ENCODE results near the gene TMCC3. TPM values are rescaled to one million over a fixed set of nuclear protein-coding genes. Genes with fewer than 3 reads are reported as not detected.

The TMCC3 gene
- total RNA-seq, 5 donors from 2014 or later (not counting 1 experiment from before 2014, with no cell fraction given): 0.30 to 2.8 (median 0.95) TPM

GRCh38 chr12:94557746-94558295 is 92.5 kb downstream of the TMCC3 start:
- DNase-seq (no peak), ATAC-seq (replicated peaks in 1 of 4) (no peak)
- Mint-ChIP-seq H3K36me3 (no peaks in the 10 kb centered on the region), H3K4me1 (no peaks in the 10 kb centered on the region), H3K27me3 (peaks cover 10 to 24% of the 10 kb centered on the region in 2 donors), H3K9me3 (no peaks in the 10 kb centered on the region), H3K27ac (no peak overlapping the region), H3K4me3 (no peak overlapping the region)
- WGBS (ENCODE audit: insufficient coverage): no CpG with 5 or more reads among the region's 1 CpG
- Histone ChIP-seq H3K4me3 (ENCODE audit: control insufficient read depth in 1 of 2, extremely low read depth in 1 of 2, low read length in 1 of 2) (no peak overlapping the region), H3K9me3 (no peaks in the 10 kb centered on the region), H3K27me3 (replicated peaks in 1 of 2; ENCODE audit: control insufficient read depth in 2 of 2, extremely low read depth in 1 of 2, insufficient read depth in 2 of 2, low read length in 1 of 2) (peaks cover 0 to 5% of the 10 kb centered on the region in 2 experiments), H3K36me3 (ENCODE audit: control insufficient read depth in 2 of 2, extremely low read depth in 1 of 2, insufficient read depth in 1 of 2, low read length in 1 of 2) (no peaks in the 10 kb centered on the region), H3K4me1 (ENCODE audit: control insufficient read depth in 1 of 2, extremely low read depth in 1 of 2, insufficient read depth in 2 of 2, low read length in 2 of 2) (no peaks in the 10 kb centered on the region), H3K27ac (ENCODE audit: low read length) (no peak overlapping the region)
- CTCF ChIA-PET: no interaction called here
- POLR2A ChIA-PET: no interaction called here

GRCh38 chr12:94555687-94556086 is 94.7 kb downstream of the TMCC3 start:
- H3K27ac ChIP-seq (ENCODE audit: low read length): no peak overlapping the region
- Mint-ChIP-seq H3K4me3 (no peak overlapping the region), H3K9me3 (peaks cover 0 to 3% (median 0%) of the 10 kb centered on the region in 3 donors), H3K27me3 (peaks cover 10 to 19% of the 10 kb centered on the region in 2 donors), H3K27ac (no peak overlapping the region), H3K4me1 (no peaks in the 10 kb centered on the region), H3K36me3 (no peaks in the 10 kb centered on the region)
- ATAC-seq (replicated peaks in 1 of 4): no peak
- H3K36me3 ChIP-seq (ENCODE audit: control insufficient read depth in 2 of 2, extremely low read depth in 1 of 2, insufficient read depth in 1 of 2, low read length in 1 of 2): no peaks in the 10 kb centered on the region
- 67% methylated on average over 1 of the region's 3 CpGs for WGBS (ENCODE audit: insufficient coverage)
- H3K4me3 ChIP-seq (ENCODE audit: control insufficient read depth in 1 of 2, extremely low read depth in 1 of 2, low read length in 1 of 2): no peak overlapping the region
- no peaks in the 10 kb centered on the region for H3K9me3 ChIP-seq
- ChIA-PET POLR2A (no interaction called here), CTCF (interaction anchor here in 1 of 2 donors (0.6 to 0.7 kb wide), 2 partner anchors 9 to 1145 kb away, joined by 5 to 10 read pairs; no protein-coding TSS in a partner anchor)
- DNase-seq: no peak
- no peaks in the 10 kb centered on the region for H3K4me1 ChIP-seq (ENCODE audit: control insufficient read depth in 1 of 2, extremely low read depth in 1 of 2, insufficient read depth in 2 of 2, low read length in 2 of 2)
- peaks cover 0 to 3% of the 10 kb centered on the region in 2 experiments for H3K27me3 ChIP-seq (replicated peaks in 1 of 2; ENCODE audit: control insufficient read depth in 2 of 2, extremely low read depth in 1 of 2, insufficient read depth in 2 of 2, low read length in 1 of 2)

GRCh38 chr12:94553875-94554274 is 96.5 kb downstream of the TMCC3 start:
- Mint-ChIP-seq H3K4me3 (no peak overlapping the region), H3K36me3 (no peaks in the 10 kb centered on the region), H3K9me3 (peaks cover 0 to 3% (median under 1%) of the 10 kb centered on the region in 3 donors), H3K27ac (no peak overlapping the region), H3K27me3 (peaks cover 4 to 7% of the 10 kb centered on the region in 2 donors), H3K4me1 (no peaks in the 10 kb centered on the region)
- no peak overlapping the region for H3K4me3 ChIP-seq (ENCODE audit: control insufficient read depth in 1 of 2, extremely low read depth in 1 of 2, low read length in 1 of 2)
- no peaks in the 10 kb centered on the region for H3K27me3 ChIP-seq (replicated peaks in 1 of 2; ENCODE audit: control insufficient read depth in 2 of 2, extremely low read depth in 1 of 2, insufficient read depth in 2 of 2, low read length in 1 of 2)
- 89% methylated on average over 9 of the region's 15 CpGs for WGBS (ENCODE audit: insufficient coverage)
- H3K36me3 ChIP-seq (ENCODE audit: control insufficient read depth in 2 of 2, extremely low read depth in 1 of 2, insufficient read depth in 1 of 2, low read length in 1 of 2): no peaks in the 10 kb centered on the region
- no peaks in the 10 kb centered on the region for H3K9me3 ChIP-seq
- no peaks in the 10 kb centered on the region for H3K4me1 ChIP-seq (ENCODE audit: control insufficient read depth in 1 of 2, extremely low read depth in 1 of 2, insufficient read depth in 2 of 2, low read length in 2 of 2)
- POLR2A ChIA-PET: interaction anchor here in 1 of 2 donors (0.7 kb wide), 1 partner anchor 528 kb away, joined by 13 read pairs; no protein-coding TSS in a partner anchor
- CTCF ChIA-PET: no interaction called here
- H3K27ac ChIP-seq (ENCODE audit: low read length): no peak overlapping the region
- no peak for DNase-seq
- no peak for ATAC-seq (replicated peaks in 1 of 4)

GRCh38 chr12:94553130-94553519 is 97.2 kb downstream of the TMCC3 start:
- no peak for ATAC-seq (replicated peaks in 1 of 4)
- H3K27ac Mint-ChIP-seq: no peak overlapping the region
- Histone ChIP-seq H3K9me3 (no peaks in the 10 kb centered on the region), H3K27ac (ENCODE audit: low read length) (no peak overlapping the region), H3K4me3 (ENCODE audit: control insufficient read depth in 1 of 2, extremely low read depth in 1 of 2, low read length in 1 of 2) (no peak overlapping the region), H3K4me1 (ENCODE audit: control insufficient read depth in 1 of 2, extremely low read depth in 1 of 2, insufficient read depth in 2 of 2, low read length in 2 of 2) (no peaks in the 10 kb centered on the region), H3K27me3 (replicated peaks in 1 of 2; ENCODE audit: control insufficient read depth in 2 of 2, extremely low read depth in 1 of 2, insufficient read depth in 2 of 2, low read length in 1 of 2) (no peaks in the 10 kb centered on the region), H3K36me3 (ENCODE audit: control insufficient read depth in 2 of 2, extremely low read depth in 1 of 2, insufficient read depth in 1 of 2, low read length in 1 of 2) (no peaks in the 10 kb centered on the region)
- H3K27me3 Mint-ChIP-seq: peaks cover 0 to 3% of the 10 kb centered on the region in 2 donors
- 100% methylated on average over 3 of the region's 6 CpGs for WGBS (ENCODE audit: insufficient coverage)
- no peaks in the 10 kb centered on the region for H3K4me1 Mint-ChIP-seq
- no peak for DNase-seq
- ChIA-PET POLR2A (no interaction called here), CTCF (no interaction called here)
- H3K36me3 Mint-ChIP-seq: no peaks in the 10 kb centered on the region
- peaks cover 4 to 7% (median 6%) of the 10 kb centered on the region in 3 donors for H3K9me3 Mint-ChIP-seq
- H3K4me3 Mint-ChIP-seq: no peak overlapping the region

GRCh38 chr12:94551810-94552209 is 98.5 kb downstream of the TMCC3 start:
- no peaks in the 10 kb centered on the region for H3K36me3 ChIP-seq (ENCODE audit: control insufficient read depth in 2 of 2, extremely low read depth in 1 of 2, insufficient read depth in 1 of 2, low read length in 1 of 2)
- Mint-ChIP-seq H3K4me3 (no peak overlapping the region), H3K36me3 (peaks cover 4% of the 10 kb centered on the region), H3K4me1 (no peaks in the 10 kb centered on the region), H3K27ac (no peak overlapping the region), H3K9me3 (peaks cover 17% of the 10 kb centered on the region in 3 donors), H3K27me3 (peaks cover 0 to 3% of the 10 kb centered on the region in 2 donors)
- DNase-seq (no peak), ATAC-seq (replicated peaks in 1 of 4) (no peak)
- no peaks in the 10 kb centered on the region for H3K4me1 ChIP-seq (ENCODE audit: control insufficient read depth in 1 of 2, extremely low read depth in 1 of 2, insufficient read depth in 2 of 2, low read length in 2 of 2)
- POLR2A ChIA-PET: interaction anchor here in 1 of 2 donors (0.6 kb wide), 1 partner anchor 192 kb away, joined by 3 read pairs; no protein-coding TSS in a partner anchor
- WGBS (ENCODE audit: insufficient coverage): no CpG with 5 or more reads among the region's 4 CpGs
- H3K4me3 ChIP-seq (ENCODE audit: control insufficient read depth in 1 of 2, extremely low read depth in 1 of 2, low read length in 1 of 2): no peak overlapping the region
- no peak overlapping the region for H3K27ac ChIP-seq (ENCODE audit: low read length)
- CTCF ChIA-PET: interaction anchor here in 1 of 2 donors (0.6 kb wide), 1 partner anchor 30 kb away, joined by 3 read pairs; no protein-coding TSS in a partner anchor
- H3K27me3 ChIP-seq (replicated peaks in 1 of 2; ENCODE audit: control insufficient read depth in 2 of 2, extremely low read depth in 1 of 2, insufficient read depth in 2 of 2, low read length in 1 of 2): no peaks in the 10 kb centered on the region
- no peaks in the 10 kb centered on the region for H3K9me3 ChIP-seq

GRCh38 chr12:94550964-94551363 is 99.4 kb downstream of the TMCC3 start:
- H3K4me3 ChIP-seq (ENCODE audit: control insufficient read depth in 1 of 2, extremely low read depth in 1 of 2, low read length in 1 of 2): no peak overlapping the region
- peaks cover 19 to 26% (median 24%) of the 10 kb centered on the region in 3 donors for H3K9me3 Mint-ChIP-seq
- ATAC-seq (replicated peaks in 1 of 4) (no peak), DNase-seq (no peak)
- no peaks in the 10 kb centered on the region for H3K4me1 ChIP-seq (ENCODE audit: control insufficient read depth in 1 of 2, extremely low read depth in 1 of 2, insufficient read depth in 2 of 2, low read length in 2 of 2)
- H3K4me3 Mint-ChIP-seq: no peak overlapping the region
- no peaks in the 10 kb centered on the region for H3K4me1 Mint-ChIP-seq
- 83% methylated on average over 5 of the region's 5 CpGs for WGBS (ENCODE audit: insufficient coverage)
- no peaks in the 10 kb centered on the region for H3K36me3 ChIP-seq (ENCODE audit: control insufficient read depth in 2 of 2, extremely low read depth in 1 of 2, insufficient read depth in 1 of 2, low read length in 1 of 2)
- H3K36me3 Mint-ChIP-seq: peaks cover 4% of the 10 kb centered on the region
- no peaks in the 10 kb centered on the region for H3K9me3 ChIP-seq
- H3K27me3 ChIP-seq (replicated peaks in 1 of 2; ENCODE audit: control insufficient read depth in 2 of 2, extremely low read depth in 1 of 2, insufficient read depth in 2 of 2, low read length in 1 of 2): no peaks in the 10 kb centered on the region
- CTCF ChIA-PET: no interaction called here
- POLR2A ChIA-PET: no interaction called here
- H3K27me3 Mint-ChIP-seq: peaks cover 0 to 3% of the 10 kb centered on the region in 2 donors
- no peak overlapping the region for H3K27ac Mint-ChIP-seq
- no peak overlapping the region for H3K27ac ChIP-seq (ENCODE audit: low read length)

All from T-cell (primary cell).